Ovary (tissue), 9 donors: ENCODE measurements around the gene CTNNBL1. TPM values are rescaled to one million over a fixed set of nuclear protein-coding genes. Genes with fewer than 3 reads are reported as not detected.

Experiments
- DNase-seq, 5 donors: peaks; one replicate each; pipeline ENCODE4 v3.0.0-alpha.2; 2019 to 2020
- H3K27ac ChIP-seq, 2 donors: fragments of 200-600 bp; one replicate each; pipeline versions ENCODE4 v1.5.1 to v1.8.0; 2019 to 2022
- H3K27me3 ChIP-seq: fragments of 200-600 bp; one replicate; pipeline ENCODE4 v1.8.0; 2022
- H3K36me3 ChIP-seq: fragments of 200-600 bp; sonication (generic); one replicate; pipeline ENCODE4 v1.5.1; 2019
- H3K4me1 ChIP-seq: one replicate; pipeline ENCODE4 v1.8.1; 2013; ENCODE audit warnings: mild to moderate bottlenecking, moderate library complexity; ENCODE audit not compliant: insufficient read depth
- H3K4me3 ChIP-seq: fragments of 200-600 bp; sonication (generic); one replicate; pipeline ENCODE4 v1.5.1; 2017
- H3K9me3 ChIP-seq, 2 donors: fragments of 200-600 bp in 1 of 2; sonication (generic) in 1 of 2; one replicate each; pipeline versions ENCODE4 v1.5.1 to v1.8.1; 2013 to 2019; ENCODE audit warnings: mild to moderate bottlenecking in 1 of 2, moderate library complexity in 1 of 2
- CTCF ChIP-seq, 3 donors: fragments of 450-650 bp in 2 of 3; fragments of 200-600 bp in 1 of 3; IDR thresholded peaks; one replicate each; pipeline versions ENCODE4 v1.5.1 to v1.8.0; 2016 to 2022; ENCODE audit warnings: antibody characterized with exemption in 3 of 3, mild to moderate bottlenecking in 1 of 3
- EP300 ChIP-seq: sonication (generic); formaldehyde crosslinking; IDR thresholded peaks from one replicate; pipeline ENCODE4 v1.6.1; 2017; ENCODE audit warnings: antibody characterized with exemption
- POLR2A ChIP-seq: fragments of 450-650 bp; IDR thresholded peaks from one replicate; pipeline ENCODE4 v1.6.1; 2017; ENCODE audit warnings: antibody characterized with exemption, mild to moderate bottlenecking, moderate library complexity
- WGBS, 3 donors: extraction: QIAGEN DNeasy Blood & Tissue Kit in 1 of 3; methylation state at CpG; one replicate each; pipeline versions ENCODE4 v1.1.5 to v1.1.7; 2013 to 2017; 5-methylcytosine and 5-hydroxymethylcytosine counted together
- intact Hi-C, 4 donors: fragments of 100-400 bp; cut with DNase I; formaldehyde crosslinking; loops; one replicate each; pipeline versions ENCODE4 v1.11.0 to v1.15.1; 2022 to 2023
- polyA plus RNA-seq, 2 donors: library from polyadenylated mRNA; stranded (reverse); fragments of 200-250 nt in 1 of 2; fragments of 350-450 nt in 1 of 2; fragmentation: Illumina TruSeq in 1 of 2; extraction: RNeasy Lipid Tissue Mini Kit (QIAGEN cat#74804) in 1 of 2; gene quantifications; one replicate each; pipeline ENCODE4 v1.2.3, GENCODE V29; 2013 to 2014
- total RNA-seq, 7 donors: library from RNA; depleted of rRNA in 2 of 7; stranded (reverse); fragments of >200 nt in 2 of 7; fragmentation: NEBNext Ultra II Directional in 3 of 7; extraction: Animal tissue kit (Norgen Biotek cat#: 25700) in 3 of 7; gene quantifications; one replicate each; pipeline versions ENCODE4 v1.1.0 to v1.2.4, GENCODE V29; 2016 to 2023
- donor health status: DM: no; HTN: no; CAD: no; lungs with moderate emphysema.
- donor health status: DM: no; HTN: no; CAD: no.
- donor health status: Bipolar disorder and iron deficiency.
- donor health status: DM: yes; HTN: yes; CAD: no.
- donor health status: DM: no; HTN: no; CAD: no.
- donor health status: DM: yes; HTN: yes; CAD: no.

Gene CTNNBL1
- total and polyA plus RNA-seq, 9 donors, result 17.3 to 58.7 (median 42.3) TPM

- Histone ChIP-seq H3K36me3 (no peaks in the 10 kb centered on the region), H3K27me3 (no peaks in the 10 kb centered on the region), H3K4me1 (no peaks in the 10 kb centered on the region), H3K4me3 (no peak overlapping the region), H3K27ac (no peak overlapping the region), H3K9me3 (no peaks in the 10 kb centered on the region)
- 93 to 96% (median 95%) methylated on average over 10 of the region's 10 CpGs for WGBS, 3 donors
- no peak for DNase-seq
- TF ChIP-seq CTCF (IDR thresholded peaks at IDR 0.05) (no peak), EP300 (no peak), POLR2A (no peak)
- intact Hi-C loops, result no loop called here
Measured at GRCh38 chr20:37866051-37866450, 172.2 kb downstream of the CTNNBL1 start.

GRCh38 chr20:37867289-37868195 lies 173.7 kb downstream of the CTNNBL1 start:
- DNase-seq, result no peak
- no peak overlapping the region for H3K27ac ChIP-seq

GRCh38 chr20:37868851-37869333 lies 175.1 kb downstream of the CTNNBL1 start:
- intact Hi-C loops, result no loop called here
- no peak for TF ChIP-seq POLR2A
- no peak for TF ChIP-seq CTCF (IDR thresholded peaks at IDR 0.05)
- no peak for TF ChIP-seq EP300
- no peak overlapping the region for H3K27ac ChIP-seq
- no peak for DNase-seq
- H3K27me3 ChIP-seq, result no peaks in the 10 kb centered on the region
- 72 to 78% (median 76%) methylated on average over 3 of the region's 3 CpGs for WGBS, 3 donors
- H3K9me3 ChIP-seq, result no peaks in the 10 kb centered on the region
- no peaks in the 10 kb centered on the region for H3K4me1 ChIP-seq
- H3K4me3 ChIP-seq, result no peak overlapping the region
- H3K36me3 ChIP-seq, result no peaks in the 10 kb centered on the region

More at GRCh38 chr20:37867289-37868195, 173.7 kb downstream of the CTNNBL1 start:
- WGBS, 3 donors, result 81 to 89% (median 82%) methylated on average over 15 of the region's 15 CpGs
- H3K4me1 ChIP-seq, result no peaks in the 10 kb centered on the region
- TF ChIP-seq CTCF (IDR thresholded peaks at IDR 0.05), result no peak
- no peak for TF ChIP-seq POLR2A
- no peaks in the 10 kb centered on the region for H3K27me3 ChIP-seq
- intact Hi-C loops, result no loop called here
- no peaks in the 10 kb centered on the region for H3K36me3 ChIP-seq
- H3K4me3 ChIP-seq, result no peak overlapping the region
- H3K9me3 ChIP-seq, result no peaks in the 10 kb centered on the region

- Histone ChIP-seq H3K9me3 (no peaks in the 10 kb centered on the region), H3K4me3 (no peak overlapping the region), H3K4me1 (no peaks in the 10 kb centered on the region), H3K27me3 (no peaks in the 10 kb centered on the region), H3K27ac (no peak overlapping the region), H3K36me3 (no peaks in the 10 kb centered on the region)
- WGBS, 3 donors, result 74 to 79% (median 75%) methylated on average over 6 of the region's 6 CpGs
- intact Hi-C loops, result no loop called here
- DNase-seq, result no peak
- no peak for TF ChIP-seq EP300
- no peak for TF ChIP-seq POLR2A
- no peak for TF ChIP-seq CTCF (IDR thresholded peaks at IDR 0.05)
Measured at GRCh38 chr20:37869334-37869861, 175.6 kb downstream of the CTNNBL1 start.
